Upper lobe of right lung (tissue), 1 donor: ENCODE measurements around the gene GIMAP4. TPM values are rescaled to one million over a fixed set of nuclear protein-coding genes. Genes with fewer than 3 reads are reported as not detected.

Source experiments
- ATAC-seq: fragments of 200-7000 bp; cut with Tn5 transposase; one replicate; pipeline ENCODE4 v1.9.1; 2020; ENCODE audit warnings: mild to moderate bottlenecking, moderate library complexity
- DNase-seq: peaks from one replicate; pipeline ENCODE4 v3.0.0-alpha.2; 2020
- H3K27ac ChIP-seq: fragments of 200-600 bp; one replicate; pipeline ENCODE4 v1.8.0; 2022
- H3K27me3 ChIP-seq: fragments of 200-600 bp; one replicate; pipeline ENCODE4 v1.8.0; 2022; ENCODE audit warnings: mild to moderate bottlenecking
- H3K36me3 ChIP-seq: fragments of 200-600 bp; one replicate; pipeline ENCODE4 v1.8.0; 2022
- H3K4me1 ChIP-seq: fragments of 200-600 bp; one replicate; pipeline ENCODE4 v1.8.0; 2022
- H3K4me3 ChIP-seq: fragments of 200-600 bp; one replicate; pipeline ENCODE4 v1.8.0; 2022; ENCODE audit warnings: mild to moderate bottlenecking
- H3K9me3 ChIP-seq: fragments of 200-600 bp; one replicate; pipeline ENCODE4 v1.8.0; 2022
- CTCF ChIP-seq: fragments of 200-600 bp; IDR thresholded peaks from one replicate; pipeline ENCODE4 v1.8.0; 2022; ENCODE audit warnings: antibody characterized with exemption
- intact Hi-C: fragments of 100-400 bp; cut with DNase I; formaldehyde crosslinking; loops from one replicate; pipeline ENCODE4 v1.11.0; 2022
- total RNA-seq: library from RNA; stranded (reverse); fragmentation: NEBNext Ultra II Directional; extraction: Animal tissue kit (Norgen Biotek cat#: 25700); gene quantifications from one replicate; pipeline ENCODE4 v1.2.1, GENCODE V29; 2021
- donor health status: DM: no; HTN: yes; CAD: no; lungs with severe emphysema.

The GIMAP4 gene
- total RNA-seq, 1 donor from 2014 or later = 83.3 TPM

- Histone ChIP-seq H3K27ac (no peak overlapping the region), H3K36me3 (no peaks in the 10 kb centered on the region), H3K4me1 (no peaks in the 10 kb centered on the region), H3K9me3 (no peaks in the 10 kb centered on the region), H3K4me3 (no peak overlapping the region), H3K27me3 (no peaks in the 10 kb centered on the region)
- no peak for DNase-seq
- no peak for ATAC-seq
- TF ChIP-seq CTCF = no peak
- intact Hi-C loops = no loop called here
These were observed 52.9 kb downstream of the GIMAP4 start for GRCh38 chr7:150620061-150620460.

- DNase-seq (no peak), ATAC-seq (no peak)
- intact Hi-C loops = no loop called here
These were observed 53.6 kb downstream of the GIMAP4 start for GRCh38 chr7:150620617-150621371.

GRCh38 chr7:150621376-150621775 is 54.2 kb downstream of the GIMAP4 start:
- H3K27ac ChIP-seq = no peak overlapping the region
- H3K27me3 ChIP-seq = no peaks in the 10 kb centered on the region
- no peaks in the 10 kb centered on the region for H3K9me3 ChIP-seq
- ATAC-seq (no peak), DNase-seq (no peak)
- no peak for TF ChIP-seq CTCF
- no peaks in the 10 kb centered on the region for H3K36me3 ChIP-seq
- intact Hi-C loops = no loop called here
- no peak overlapping the region for H3K4me3 ChIP-seq
- H3K4me1 ChIP-seq = no peaks in the 10 kb centered on the region

More at GRCh38 chr7:150620617-150621371, 53.6 kb downstream of the GIMAP4 start:
- Histone ChIP-seq H3K36me3 (no peaks in the 10 kb centered on the region), H3K4me3 (no peak overlapping the region), H3K27ac (no peak overlapping the region), H3K4me1 (no peaks in the 10 kb centered on the region), H3K9me3 (no peaks in the 10 kb centered on the region), H3K27me3 (no peaks in the 10 kb centered on the region)
- TF ChIP-seq CTCF = no peak

Other genes starting within 250 kb of the GIMAP4 start
- gene LRRC61, start 244.0 kb upstream of the GIMAP4 start, total RNA-seq = 10.2 TPM
- 20.1 TPM for gene ACTR3C, start 243.8 kb upstream of the GIMAP4 start, total RNA-seq
- gene RARRES2, start 225.8 kb upstream of the GIMAP4 start, total RNA-seq = 259 TPM
- gene REPIN1, start 198.6 kb upstream of the GIMAP4 start, total RNA-seq = 93.7 TPM
- 4.4 TPM for gene ZNF775, start 188.1 kb upstream of the GIMAP4 start, total RNA-seq
- 42.3 TPM for gene GIMAP8, start 116.8 kb upstream of the GIMAP4 start, total RNA-seq
- gene GIMAP7, start 52.5 kb upstream of the GIMAP4 start, total RNA-seq = 47.0 TPM
- 61.7 TPM for gene GIMAP6, start 65.0 kb downstream of the GIMAP4 start, total RNA-seq
- gene GIMAP2, start 118.3 kb downstream of the GIMAP4 start, total RNA-seq = 33.0 TPM
- 13.0 TPM for gene GIMAP1, start 149.2 kb downstream of the GIMAP4 start, total RNA-seq
- 41.8 TPM for gene GIMAP5, start 170.0 kb downstream of the GIMAP4 start, total RNA-seq
- gene TMEM176B, start 233.0 kb downstream of the GIMAP4 start, total RNA-seq = 68.2 TPM
- gene TMEM176A, start 233.4 kb downstream of the GIMAP4 start, total RNA-seq = 63.7 TPM